GM21576 (cell line): ENCODE results near the gene ASAP2.

Experiments used
- ATAC-seq: cut with Tn5 transposase; IDR thresholded peaks from one replicate; pipeline ENCODE4 v1.9.1; 2021; ENCODE audit warnings: mild to moderate bottlenecking, moderate library complexity; ENCODE audit not compliant: unreplicated experiment

Gene ASAP2

DNA sequence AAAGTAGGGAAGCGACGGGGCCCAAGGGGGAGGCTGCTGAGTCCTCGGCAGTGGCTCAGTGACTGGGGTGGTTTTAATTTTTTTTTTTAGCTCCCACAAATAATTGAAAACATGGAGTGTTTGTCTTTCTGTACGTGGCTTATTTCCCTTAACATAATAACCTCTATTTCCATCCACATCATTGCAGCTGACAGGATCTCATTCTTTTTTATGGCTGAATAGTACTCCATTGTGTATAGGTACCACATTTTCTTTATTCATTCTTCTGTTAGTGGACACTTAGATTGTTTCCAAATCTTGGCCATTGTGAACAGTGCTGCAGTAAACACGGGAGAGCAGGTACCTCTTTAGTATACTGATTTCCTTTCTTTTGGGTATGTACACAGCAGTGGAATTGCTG, 65.1 kb downstream of the ASAP2 start:
- no peak for ATAC-seq

DNA sequence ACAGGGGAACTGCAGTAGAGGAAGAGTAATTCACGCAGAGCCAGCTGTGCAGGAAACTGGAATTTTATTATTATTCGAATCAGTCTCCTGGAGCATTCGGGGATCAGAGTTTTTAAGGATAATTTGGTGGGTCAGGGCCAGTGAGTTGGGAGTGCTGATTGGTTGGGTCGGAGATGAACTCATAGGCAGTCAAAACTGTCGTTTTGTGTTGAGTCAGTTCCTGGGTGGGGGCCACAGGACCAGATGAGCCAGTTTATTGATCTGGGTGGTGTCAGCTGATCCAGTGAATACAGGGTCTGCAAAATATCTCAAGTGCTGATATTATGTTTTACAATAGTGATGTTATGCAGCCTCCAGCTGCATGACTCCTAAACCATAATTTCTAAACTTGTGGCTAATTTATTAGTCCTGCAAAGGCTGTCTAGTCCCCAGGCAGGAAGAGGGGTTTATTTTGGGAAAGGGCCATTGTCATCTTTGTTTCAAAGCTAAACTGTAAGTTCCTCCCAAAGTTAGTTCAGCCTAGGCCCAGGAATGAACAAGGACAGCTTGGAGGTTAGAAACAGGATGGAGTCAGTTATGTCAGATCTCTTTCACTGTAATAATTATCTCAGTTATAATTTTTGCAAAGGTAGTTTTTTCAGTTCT, 67.0 kb downstream of the ASAP2 start:
- no peak for ATAC-seq

DNA sequence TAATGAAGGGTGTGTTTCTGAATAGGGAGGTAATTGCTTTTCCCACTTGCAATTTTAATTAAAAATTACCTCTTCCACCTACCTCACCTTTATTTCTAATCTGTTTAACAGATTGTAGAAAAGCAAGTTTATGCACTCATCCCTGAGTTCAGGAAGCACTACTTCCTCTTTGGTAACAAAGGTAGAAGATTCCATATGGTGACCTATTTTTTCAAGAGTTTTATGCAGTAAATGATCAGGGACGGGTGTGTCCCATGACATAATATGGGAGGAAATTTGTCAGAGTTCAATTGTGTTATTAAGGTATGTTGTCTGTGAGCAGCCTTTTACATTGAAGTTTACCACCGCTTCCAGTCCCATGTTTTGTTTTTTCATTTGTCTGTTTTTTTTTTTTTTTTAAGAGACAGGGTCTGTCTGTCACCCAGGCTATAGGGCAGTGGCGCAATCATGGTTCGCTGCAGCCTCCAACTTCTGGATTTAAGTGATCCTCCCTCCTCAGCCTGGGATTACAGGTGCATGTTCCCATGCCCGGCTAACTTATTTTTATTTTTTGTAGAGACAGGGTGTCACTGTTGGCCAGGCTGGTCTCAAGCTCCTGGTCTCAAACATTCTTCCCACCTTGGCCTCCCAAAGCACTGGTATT, 68.2 kb downstream of the ASAP2 start:
- no peak for ATAC-seq

DNA sequence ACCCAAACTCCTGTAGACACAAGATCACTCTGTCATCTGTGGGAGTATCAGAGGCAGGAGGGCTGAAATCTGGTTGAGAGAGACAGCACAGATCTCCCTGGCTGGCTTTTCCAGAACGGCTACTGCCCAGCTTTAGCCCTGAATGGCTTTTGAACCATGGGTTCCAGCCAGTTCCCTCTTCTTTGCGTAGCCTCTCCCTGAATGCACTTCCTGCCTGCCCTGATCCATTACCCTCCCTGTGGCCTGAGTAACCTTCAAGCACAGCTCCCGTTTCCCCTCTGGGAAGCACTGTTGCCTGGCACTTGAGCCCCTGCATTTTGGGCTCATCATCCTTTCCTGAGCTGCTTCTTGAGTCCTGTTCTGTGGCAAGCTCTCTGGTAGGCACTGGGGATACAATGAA, 68.8 kb downstream of the ASAP2 start:
- ATAC-seq = no peak

DNA sequence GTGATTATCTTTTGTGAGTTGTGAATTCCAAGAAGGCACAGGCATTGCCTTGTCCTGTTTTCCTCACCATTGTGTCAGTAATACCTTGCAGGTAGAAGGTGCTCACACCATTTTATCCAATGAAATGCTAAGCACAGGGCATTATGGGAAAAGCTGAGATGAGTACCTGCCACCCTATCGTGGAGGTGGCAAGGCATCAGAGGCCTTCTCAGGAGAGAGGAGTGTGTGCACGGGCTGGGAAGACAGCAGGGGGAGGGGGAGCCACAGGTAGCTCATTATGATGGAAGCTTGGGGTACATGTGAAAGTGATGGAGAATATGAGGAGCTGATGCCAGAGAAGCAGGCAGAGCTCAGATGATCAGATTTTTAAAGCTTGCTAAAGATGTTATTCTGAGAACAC, 69.5 kb downstream of the ASAP2 start:
- no peak for ATAC-seq

DNA sequence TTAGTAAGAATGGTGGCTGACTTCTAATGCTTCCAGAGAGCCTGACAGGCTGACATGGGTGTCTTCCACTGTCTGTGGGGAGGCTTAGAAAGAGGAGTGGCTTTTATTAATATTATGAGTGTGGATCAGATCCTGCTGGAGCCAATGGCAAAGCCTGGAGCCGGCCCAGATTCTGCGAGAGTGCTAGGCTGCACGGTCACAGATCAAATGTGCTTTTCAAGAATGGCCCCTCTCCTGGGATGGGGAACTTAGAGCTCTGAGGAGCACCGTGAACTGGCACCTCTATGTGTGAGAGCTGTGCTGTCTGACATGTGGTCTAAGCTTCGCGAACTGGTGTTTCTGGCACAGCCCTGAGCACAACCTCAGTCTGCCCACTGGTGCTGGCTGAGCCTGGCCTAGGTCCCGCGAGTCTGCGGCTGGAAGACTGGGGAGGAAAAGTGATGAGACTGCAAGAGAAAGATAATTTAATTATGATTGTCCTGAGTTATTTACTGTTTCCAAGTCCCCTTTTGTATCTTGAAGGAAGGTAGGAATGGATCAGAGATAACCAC, 70.4 kb downstream of the ASAP2 start:
- ATAC-seq = no peak

DNA sequence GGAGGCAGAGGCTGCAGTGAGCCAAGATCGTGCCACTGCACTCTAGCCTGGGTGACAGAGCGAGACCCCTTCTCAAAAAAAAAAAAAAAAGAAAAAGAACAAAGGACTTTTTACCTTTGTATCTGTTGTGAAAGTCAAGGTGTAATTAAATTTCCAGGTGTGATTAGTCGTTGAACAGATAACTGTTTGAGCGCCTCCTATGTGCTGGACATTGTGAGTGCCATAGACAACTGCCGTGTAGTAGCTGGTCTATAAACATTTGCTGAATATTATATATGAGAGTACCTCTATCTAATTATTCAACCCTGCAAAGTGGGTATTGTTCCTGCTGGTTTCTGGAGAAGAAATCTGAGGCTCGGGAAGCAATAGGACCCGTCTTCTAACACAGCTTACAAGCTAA, 71.8 kb downstream of the ASAP2 start:
- ATAC-seq = no peak

DNA sequence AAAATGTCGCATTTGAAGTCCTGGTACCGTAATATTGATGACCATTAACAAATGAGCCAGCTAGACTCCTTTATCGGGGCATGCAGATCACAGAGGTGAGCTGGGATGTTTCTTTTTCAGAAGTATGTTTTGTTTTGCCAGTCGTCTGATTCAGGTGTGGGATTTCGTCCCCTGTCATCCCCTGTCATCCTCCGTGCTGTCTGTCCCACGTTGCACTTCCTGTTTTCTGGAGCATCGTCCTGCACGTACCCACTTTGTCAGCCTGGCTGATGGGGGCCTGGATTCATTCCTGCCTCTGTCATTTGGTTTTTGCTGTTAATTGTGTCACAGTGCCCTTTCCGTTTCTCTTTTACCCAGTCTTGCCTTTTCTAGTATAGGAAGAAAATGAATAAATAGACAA, 72.8 kb downstream of the ASAP2 start:
- no peak for ATAC-seq

DNA sequence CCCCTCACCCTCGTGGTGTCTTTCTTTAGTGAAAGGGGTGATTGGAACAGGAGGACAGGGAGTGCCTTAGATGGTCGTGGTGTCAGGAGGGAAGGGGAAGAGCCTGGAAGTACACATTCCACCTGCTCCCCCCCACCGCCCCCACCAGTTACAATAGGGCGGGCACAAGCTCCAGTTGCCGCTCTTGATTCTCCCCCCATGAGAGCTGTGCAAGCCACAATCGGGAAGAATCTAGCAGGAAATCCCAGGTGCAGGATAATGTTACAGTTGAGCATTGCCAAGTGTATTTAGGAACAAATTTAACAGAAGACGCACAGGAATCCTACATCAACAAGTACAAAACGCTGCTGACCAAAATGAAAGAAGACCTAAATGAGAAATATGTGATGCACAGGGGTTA, 73.6 kb downstream of the ASAP2 start:
- no peak for ATAC-seq

DNA sequence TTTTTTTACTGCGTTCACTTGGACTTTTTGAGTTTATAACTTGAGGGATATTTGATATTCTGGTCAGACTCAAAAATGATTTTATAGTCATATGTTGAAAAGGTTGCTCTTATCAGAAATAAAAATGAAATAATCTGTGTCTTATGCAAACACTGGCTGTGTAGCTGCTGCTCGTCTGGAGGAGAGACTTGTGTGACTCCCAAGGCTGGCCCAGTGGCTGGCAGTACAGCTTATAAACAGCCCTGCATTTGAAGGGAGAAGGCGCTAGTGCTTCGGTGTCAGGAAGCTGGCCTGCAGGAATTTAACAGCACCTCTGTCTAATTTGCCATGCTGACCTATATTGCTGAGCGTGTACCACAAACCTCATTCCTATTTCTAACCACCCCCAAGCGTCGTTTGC, 74.5 kb downstream of the ASAP2 start:
- no peak for ATAC-seq

DNA sequence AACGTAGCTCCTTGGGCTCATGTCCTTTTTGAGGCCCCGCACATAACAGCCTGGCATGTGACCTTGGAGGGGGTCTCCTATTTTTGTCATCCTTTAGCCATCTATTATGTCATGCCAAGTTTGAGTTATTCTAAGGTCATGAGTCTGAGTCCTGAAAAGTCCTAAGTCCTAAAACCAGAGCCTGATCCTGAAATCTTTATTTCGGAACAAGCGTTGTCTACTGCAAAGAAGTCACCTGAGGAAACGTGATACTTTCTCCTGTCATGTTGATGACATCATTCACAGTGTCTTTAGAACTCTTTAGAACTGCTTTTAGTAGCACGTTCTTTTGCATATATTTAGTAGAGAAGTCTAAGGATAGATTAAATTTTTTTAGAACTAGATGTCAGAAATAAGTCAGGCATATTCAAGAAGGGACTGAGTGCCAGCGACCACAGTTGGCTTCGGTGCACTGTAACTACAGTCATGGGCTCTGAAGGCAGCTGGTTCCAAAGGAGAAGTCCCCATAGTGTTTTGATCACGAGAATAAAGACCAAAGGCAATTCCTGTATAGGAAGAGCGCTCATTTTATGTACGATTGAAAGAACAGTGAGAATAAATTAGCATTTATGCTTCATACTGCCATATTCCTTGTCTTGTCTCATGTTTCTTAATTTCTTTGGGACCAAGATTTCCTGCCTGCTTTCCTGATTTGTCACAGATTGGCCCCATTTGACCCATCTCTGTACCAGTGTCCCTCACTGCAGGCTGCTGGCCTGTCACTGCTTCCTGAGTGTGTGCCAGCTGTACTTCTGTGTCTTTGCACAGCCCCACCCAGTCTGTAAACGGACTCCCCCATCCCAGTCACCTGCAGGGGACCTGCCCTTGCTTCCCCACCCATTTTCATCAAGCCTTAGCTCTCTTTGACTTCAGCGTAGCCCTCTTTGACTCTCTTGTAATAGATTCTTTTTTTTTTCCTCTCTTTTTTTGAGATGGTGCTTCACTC, 75.8 kb downstream of the ASAP2 start:
- no peak for ATAC-seq

DNA sequence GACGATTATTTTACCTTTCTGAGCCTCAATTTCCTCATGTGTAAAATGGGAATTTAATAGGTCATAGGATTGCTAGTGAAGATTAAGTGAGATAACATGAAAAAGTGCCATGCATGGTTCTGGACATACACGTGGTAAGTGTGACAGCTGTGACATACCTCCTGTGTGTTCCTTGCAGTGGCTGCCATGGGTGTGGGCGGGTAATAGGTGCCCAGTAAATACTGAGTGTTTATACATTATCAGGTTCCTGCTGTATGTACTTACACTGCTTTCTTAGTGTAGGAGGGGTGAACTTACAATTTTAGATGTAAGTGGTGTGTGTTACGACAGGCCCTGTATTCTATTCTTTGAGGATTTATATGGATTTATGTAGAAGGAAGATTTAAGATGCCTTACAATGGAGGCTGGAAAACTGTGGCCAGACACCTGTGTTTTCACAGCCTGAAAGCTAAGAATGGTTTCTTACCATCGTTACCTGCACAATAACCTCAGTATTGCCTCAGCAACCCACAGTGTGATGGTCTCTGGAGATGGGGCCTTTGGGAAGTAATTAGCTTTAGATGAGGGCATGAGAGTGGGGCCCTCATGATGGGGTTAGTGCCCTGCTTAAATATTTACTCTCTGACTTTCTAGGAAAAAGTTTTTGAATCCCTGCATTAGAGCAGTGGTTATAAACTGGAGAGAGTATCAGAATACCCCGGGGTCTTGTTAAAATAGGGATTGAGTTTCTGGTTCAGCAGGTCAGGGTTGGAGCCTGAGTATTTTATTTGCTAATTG, 78.1 kb downstream of the ASAP2 start:
- no peak for ATAC-seq

DNA sequence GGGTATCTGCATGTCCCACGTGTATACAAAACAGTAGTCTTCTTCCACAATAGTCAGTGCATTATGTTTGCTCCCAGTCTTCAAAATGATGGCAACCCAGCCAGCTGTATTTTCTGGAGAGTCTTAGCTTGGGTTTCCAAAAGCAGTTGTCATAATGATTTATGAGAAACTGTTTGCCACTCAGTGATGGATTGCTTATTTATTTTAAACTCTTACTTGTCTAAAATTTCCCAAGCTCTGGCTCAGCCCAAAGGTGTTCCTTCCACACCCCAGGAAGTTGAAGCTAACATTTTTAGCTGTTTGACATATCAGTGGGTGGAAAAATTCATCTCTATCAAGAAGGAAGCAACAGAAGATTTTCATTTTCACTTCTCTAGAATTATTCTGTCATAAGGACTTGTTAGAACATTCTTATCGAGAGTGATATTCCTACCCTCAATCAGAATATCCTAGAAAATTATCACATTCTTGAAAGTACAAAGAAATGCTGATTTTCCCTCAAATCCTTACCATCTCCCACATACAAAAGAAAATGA, 78.8 kb downstream of the ASAP2 start:
- ATAC-seq = no peak

DNA sequence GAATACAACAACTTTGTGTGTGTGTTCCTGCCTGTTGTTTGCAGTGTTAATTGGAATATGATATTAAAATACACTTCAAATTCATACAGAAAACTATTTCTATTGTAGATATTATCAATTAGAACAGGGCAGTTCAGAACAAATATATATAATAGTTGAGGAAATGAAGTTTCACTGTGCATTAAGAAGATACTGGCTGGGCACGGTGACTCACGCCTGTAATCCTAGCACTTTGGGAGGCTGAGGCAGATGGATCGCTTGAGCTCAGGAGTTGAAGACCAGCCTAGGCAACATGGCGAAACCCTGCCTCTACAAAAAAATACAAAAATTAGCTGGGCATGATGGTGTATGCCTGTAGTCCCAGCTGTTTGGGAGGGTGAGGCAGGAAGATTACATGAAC, 79.3 kb downstream of the ASAP2 start:
- no peak for ATAC-seq

DNA sequence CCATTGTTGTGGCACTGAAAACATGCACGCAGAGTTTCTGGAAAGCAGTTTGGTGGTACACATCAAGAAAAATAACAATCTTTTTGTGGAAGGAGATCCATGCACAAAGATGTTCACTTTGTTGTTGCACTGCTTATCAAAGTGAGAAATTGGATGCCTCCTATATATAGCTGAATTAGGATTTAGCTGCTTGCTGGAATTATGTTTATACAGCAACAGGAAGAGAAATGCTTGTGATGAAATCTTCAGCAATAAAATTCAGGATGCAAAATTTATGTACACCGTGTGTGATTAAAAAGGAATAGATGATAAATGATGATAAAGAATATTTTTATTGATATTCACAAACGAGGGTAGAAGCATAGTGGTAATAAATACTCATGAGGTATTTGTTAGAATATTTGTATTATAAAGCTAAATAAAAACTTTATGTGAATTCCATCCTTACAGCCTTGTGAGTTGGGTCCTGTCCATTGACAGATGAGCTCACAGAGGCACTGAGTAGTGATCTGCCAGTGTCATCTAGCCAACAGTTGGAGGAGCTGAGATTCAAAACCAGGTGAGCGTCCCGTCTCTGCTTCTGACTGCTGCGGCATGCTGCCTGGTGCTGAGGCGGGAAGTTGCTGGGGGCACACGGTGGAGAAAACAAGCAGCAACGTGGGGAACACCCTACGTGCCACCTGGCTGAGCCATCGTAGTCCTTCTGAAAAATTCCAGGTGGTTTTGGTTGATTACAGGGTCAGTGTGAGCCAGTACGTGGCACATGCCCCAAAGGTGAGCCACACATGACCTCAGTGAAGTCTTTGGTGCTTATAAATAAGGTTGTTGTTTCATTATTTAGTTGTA, 80.2 kb downstream of the ASAP2 start:
- no peak for ATAC-seq

DNA sequence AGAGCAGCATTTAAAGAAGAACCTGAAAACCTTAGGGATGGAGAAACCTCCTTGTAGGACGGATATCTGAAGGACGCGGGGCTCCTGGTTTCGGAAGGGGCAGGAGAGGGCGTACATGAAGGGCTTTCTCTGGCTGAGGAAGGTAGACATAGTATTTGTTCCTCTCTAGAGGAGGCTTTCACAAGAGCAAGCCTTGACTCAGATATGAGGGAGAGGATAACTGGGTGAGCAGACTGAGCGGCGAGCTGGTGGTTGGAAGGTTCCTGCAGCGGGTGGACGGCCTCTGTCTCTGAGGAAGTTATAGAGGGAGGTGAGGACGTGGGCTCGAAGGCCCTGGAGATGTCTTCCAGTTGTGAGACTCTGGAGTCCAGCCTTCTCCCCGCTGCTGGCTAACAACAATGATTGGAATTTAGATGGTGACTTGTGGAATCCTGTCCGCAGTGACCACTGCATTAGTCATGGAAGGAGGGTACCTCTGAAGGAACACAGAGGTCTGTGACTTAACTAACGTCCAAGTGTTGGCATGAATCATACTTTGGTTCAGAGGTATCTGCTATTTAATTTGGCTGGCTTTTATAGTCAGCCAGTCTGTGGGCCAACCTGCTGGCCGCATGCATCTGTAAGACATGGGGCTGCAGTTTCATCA, 80.9 kb downstream of the ASAP2 start:
- no peak for ATAC-seq

DNA sequence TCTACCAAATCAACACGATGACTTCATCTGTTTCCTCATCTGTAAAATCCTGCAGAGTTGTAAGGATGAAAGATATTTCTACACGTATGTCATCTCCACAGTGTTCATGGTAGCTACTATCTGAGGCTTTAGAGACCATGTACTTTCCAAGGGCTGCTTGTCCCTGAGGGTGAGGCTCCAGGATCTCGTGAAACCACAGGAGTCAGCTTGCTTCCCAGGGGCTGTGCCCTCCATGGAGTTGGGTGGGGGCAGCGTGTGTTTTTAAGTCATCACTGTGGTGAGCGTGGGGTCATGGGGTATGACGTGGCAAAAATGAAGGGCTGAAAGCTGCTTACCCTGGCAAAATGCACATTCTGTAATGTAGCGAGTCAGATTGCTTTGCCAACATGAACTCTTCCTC, 81.6 kb downstream of the ASAP2 start:
- ATAC-seq = no peak

DNA sequence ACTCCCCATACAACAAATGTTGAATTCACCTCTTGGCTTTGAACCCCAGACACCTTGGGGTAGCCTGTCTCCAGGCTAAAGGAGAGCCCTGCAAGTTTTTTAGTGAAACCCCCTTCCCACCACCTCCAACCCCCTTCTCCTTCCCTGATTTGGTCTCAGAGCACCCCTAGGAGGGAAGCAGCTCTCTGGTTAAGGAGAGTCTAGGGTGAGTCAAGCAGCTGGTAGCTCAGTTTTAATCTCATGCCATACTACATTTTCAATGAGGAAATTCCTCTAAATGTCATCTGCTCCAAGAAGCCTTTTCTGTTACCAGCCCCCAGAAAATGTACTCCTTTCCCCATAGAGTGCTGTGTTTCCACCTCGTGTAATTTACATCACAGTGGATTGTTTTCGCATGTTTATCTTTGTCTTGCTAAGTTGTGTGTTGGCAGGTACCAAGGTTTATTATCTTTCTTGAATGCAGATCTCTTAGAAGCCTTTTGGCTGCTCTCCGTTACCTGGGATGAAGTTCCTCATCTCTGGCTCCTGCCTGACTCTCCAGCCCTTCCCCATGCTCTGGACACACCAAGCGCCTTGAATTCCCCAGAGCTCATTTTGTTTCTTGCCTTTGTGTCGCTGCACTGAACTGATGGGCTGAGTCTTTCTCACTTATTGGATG, 82.2 kb downstream of the ASAP2 start:
- no peak for ATAC-seq

DNA sequence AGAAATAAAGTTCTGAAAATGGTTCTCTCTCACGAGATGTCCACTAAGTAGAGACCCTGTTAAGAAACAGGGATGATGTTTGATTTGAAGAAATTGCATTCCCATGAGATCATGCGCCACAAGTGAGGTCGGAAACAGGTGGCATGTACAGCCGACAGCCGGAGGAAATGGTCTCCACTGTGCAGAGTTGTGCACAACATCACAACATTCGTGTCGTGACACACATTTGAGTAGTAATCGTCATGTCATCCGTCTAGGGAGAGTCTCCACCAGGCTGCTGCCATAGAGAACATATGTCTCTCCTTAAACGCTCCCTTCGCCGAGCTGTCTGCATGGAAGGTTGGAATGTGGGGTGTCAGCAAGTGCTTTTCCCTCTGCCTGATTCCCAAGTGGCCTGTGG, 84.7 kb downstream of the ASAP2 start:
- ATAC-seq = no peak
